Gastrocnemius medialis (tissue), 4 donors: Measurements from ENCODE around the gene MGAT5. TPM values are rescaled to one million over a fixed set of nuclear protein-coding genes. Genes with fewer than 3 reads are reported as not detected.
A peak's percentile ranks its signal among the peaks of the same experiment; 100 is the strongest.
"Not testable (repeated sequence)": the region's sequence is repeated elsewhere in the genome, so short reads cannot be mapped to it uniquely, and the experiment has no call there.

Source experiments
- ATAC-seq, 2 donors: fragments of 150-250 bp; one replicate each; pipeline ENCODE4 v1.9.1; 2016
- DNase-seq, 2 donors: peaks; one replicate each; pipeline ENCODE4 v3.0.0-alpha.2; 2019
- H3K27ac ChIP-seq, 4 donors: fragments of 200-600 bp; sonication (generic); 1 replicate in 1 of 4; 2 replicates in 3 of 4; pipeline ENCODE4 v1.5.1; 2016 to 2018; ENCODE audit warnings: mild to moderate bottlenecking in 2 of 4, moderate library complexity in 1 of 4
- H3K27me3 ChIP-seq, 3 donors: fragments of 200-600 bp; sonication (generic) in 2 of 3; 1 replicate in 1 of 3; 2 replicates in 2 of 3; pipeline versions ENCODE4 v1.5.1 to v1.6.0; 2016 to 2019; ENCODE audit warnings: mild to moderate bottlenecking in 1 of 3, moderate library complexity in 1 of 3
- H3K36me3 ChIP-seq, 2 donors: fragments of 200-600 bp; sonication (generic) in 1 of 2; one replicate each; pipeline ENCODE4 v1.5.1; 2017 to 2018
- H3K4me1 ChIP-seq, 2 donors: fragments of 200-600 bp; sonication (generic) in 1 of 2; one replicate each; pipeline ENCODE4 v1.5.1; 2016 to 2017; ENCODE audit warnings: mild to moderate bottlenecking in 2 of 2
- H3K4me3 ChIP-seq, 4 donors: fragments of 200-600 bp; sonication (generic) in 3 of 4; 1 replicate in 1 of 4; 2 replicates in 3 of 4; pipeline ENCODE4 v1.5.1; 2016 to 2019; ENCODE audit warnings: mild to moderate bottlenecking in 2 of 4
- H3K9me3 ChIP-seq, 3 donors: fragments of 200-600 bp; sonication (generic) in 2 of 3; 1 replicate in 1 of 3; 2 replicates in 2 of 3; pipeline ENCODE4 v1.5.1; 2016 to 2019
- CTCF ChIP-seq, 5 experiments: fragments of 450-650 bp in 3 of 5; fragments of 200-600 bp in 2 of 5; sonication (generic) in 2 of 5; IDR thresholded peaks in 4 of 5; conservative IDR thresholded peaks in 1 of 5; 1 replicate in 4 of 5; 2 replicates in 1 of 5; pipeline ENCODE4 v1.5.1; 2016 to 2019; ENCODE audit warnings: antibody characterized with exemption in 5 of 5, mild to moderate bottlenecking in 3 of 5, moderate library complexity in 3 of 5
- POLR2A ChIP-seq, 2 donors: fragments of 450-650 bp; IDR thresholded peaks; one replicate each; pipeline ENCODE4 v1.6.1; 2017; ENCODE audit warnings: antibody characterized with exemption in 2 of 2, mild to moderate bottlenecking in 2 of 2, moderate library complexity in 2 of 2
- in situ Hi-C, 4 donors: fragments of 200-750 bp; cut with MboI; loops; one replicate each; pipeline versions ENCODE4 v1.15.0 to v1.8.0; 2017; ENCODE audit warnings: low sequenced_read_pairs in 4 of 4
- intact Hi-C: fragments of 100-400 bp; cut with DNase I; formaldehyde crosslinking; loops from one replicate; pipeline ENCODE4 v1.15.1; 2023; ENCODE audit warnings: low total_unique reads
- total RNA-seq, 4 donors: library from RNA; depleted of rRNA; stranded (reverse); fragments of >200 nt; gene quantifications; one replicate each; pipeline versions ENCODE4 v1.1.0 to v1.2.3, GENCODE V29; 2016

MGAT5 gene
- total RNA-seq, 4 donors from 2014 or later: 3.0 to 4.9 (median 3.3) TPM

- TF ChIP-seq POLR2A (IDR thresholded peaks at IDR 0.05) (no peak), CTCF (IDR thresholded peaks at IDR 0.05 in 4 of 5, conservative IDR thresholded peaks at IDR 0.05 in 1 of 5) (no peak)
- H3K27ac ChIP-seq: no peak overlapping the region
- ATAC-seq (no peak), DNase-seq (no peak)
- no peaks in the 10 kb centered on the region for H3K9me3 ChIP-seq
- H3K27me3 ChIP-seq: no peaks in the 10 kb centered on the region
- no peak overlapping the region for H3K4me3 ChIP-seq
- H3K36me3 ChIP-seq: no peaks in the 10 kb centered on the region
- H3K4me1 ChIP-seq: peaks cover 0 to 11% of the 10 kb centered on the region in 2 donors
- in situ Hi-C loops: no loop called here
- intact Hi-C loops: no loop called here
Observed at GRCh38 chr2:134293719-134294537, 40.1 kb downstream of the MGAT5 start.

GRCh38 chr2:134294598-134294997, 40.7 kb downstream of the MGAT5 start:
- ATAC-seq, in situ Hi-C loops, intact Hi-C loops, H3K27me3 ChIP-seq, H3K4me3 ChIP-seq, H3K9me3 ChIP-seq, H3K36me3 ChIP-seq, DNase-seq: not testable (repeated sequence)
- Histone ChIP-seq H3K4me1 (peaks cover 0 to 11% of the 10 kb centered on the region in 2 donors), H3K27ac (peak overlapping the region in 1 of 4 donors; percentile 51)

GRCh38 chr2:134295441-134295840, 41.6 kb downstream of the MGAT5 start:
- Histone ChIP-seq H3K9me3 (no peaks in the 10 kb centered on the region), H3K27ac (peak overlapping the region in 2 of 4 donors; percentile 35 to 51), H3K4me3 (no peak overlapping the region), H3K4me1 (peaks cover 0 to 11% of the 10 kb centered on the region in 2 donors), H3K36me3 (no peaks in the 10 kb centered on the region), H3K27me3 (no peaks in the 10 kb centered on the region)
- DNase-seq: peak in 1 of 2 donors; percentile 16
- ATAC-seq: peak in 1 of 2 donors; percentile 61
- TF ChIP-seq CTCF (IDR thresholded peaks at IDR 0.05 in 4 of 5, conservative IDR thresholded peaks at IDR 0.05 in 1 of 5): no peak
- TF ChIP-seq POLR2A (IDR thresholded peaks at IDR 0.05): no peak
- in situ Hi-C loops (no loop called here), intact Hi-C loops (no loop called here)

- ATAC-seq (no peak), DNase-seq (no peak)
- intact Hi-C loops (no loop called here), in situ Hi-C loops (no loop called here)
- H3K27ac ChIP-seq: peak overlapping the region in 1 of 4 donors; percentile 51
- no peaks in the 10 kb centered on the region for H3K27me3 ChIP-seq
- H3K36me3 ChIP-seq: no peaks in the 10 kb centered on the region
- H3K4me1 ChIP-seq: peaks cover 0 to 11% of the 10 kb centered on the region in 2 donors
- H3K9me3 ChIP-seq: no peaks in the 10 kb centered on the region
- H3K4me3 ChIP-seq: no peak overlapping the region
- TF ChIP-seq CTCF (IDR thresholded peaks at IDR 0.05 in 4 of 5, conservative IDR thresholded peaks at IDR 0.05 in 1 of 5) (no peak), POLR2A (IDR thresholded peaks at IDR 0.05) (no peak)
Observed at GRCh38 chr2:134296301-134296700, 42.4 kb downstream of the MGAT5 start.

GRCh38 chr2:134299334-134299733, 45.5 kb downstream of the MGAT5 start:
- intact Hi-C loops (no loop called here), in situ Hi-C loops (no loop called here)
- H3K4me1 ChIP-seq: peaks cover 7 to 17% of the 10 kb centered on the region in 2 donors
- no peaks in the 10 kb centered on the region for H3K27me3 ChIP-seq
- no peaks in the 10 kb centered on the region for H3K36me3 ChIP-seq
- ATAC-seq (no peak), DNase-seq (no peak)
- no peak overlapping the region for H3K4me3 ChIP-seq
- no peak for TF ChIP-seq CTCF (IDR thresholded peaks at IDR 0.05 in 4 of 5, conservative IDR thresholded peaks at IDR 0.05 in 1 of 5)
- no peaks in the 10 kb centered on the region for H3K9me3 ChIP-seq
- H3K27ac ChIP-seq: no peak overlapping the region
